GM10248 (cell line): ENCODE data around the gene TRIM50.
"Not testable (repeated sequence)": the region's sequence is repeated elsewhere in the genome, so short reads cannot be mapped to it uniquely, and the experiment has no call there.

Source experiments
- CTCF ChIA-PET: fragments of 300-600 bp; sonication (Branson Sonifier 250); formaldehyde crosslinking; extraction: SDS; loops from one replicate; lab custom pipeline; 2021; ENCODE audit warnings: antibody characterized with exemption; lab: Yijun Ruan, JAX
- POLR2A ChIA-PET: fragments of 350-650 bp; sonication (Branson Sonifier 250); formaldehyde crosslinking; extraction: SDS; loops from one replicate; lab custom pipeline; 2020; ENCODE audit warnings: antibody characterized with exemption; lab: Yijun Ruan, JAX
- DNase-seq: peaks from one replicate; pipeline ENCODE4 v3.0.0; 2012; ENCODE audit errors: extremely low spot score
- CTCF ChIP-seq: IDR thresholded peaks from 2 replicates; pipeline ENCODE4 v1.5.1; 2012; ENCODE audit warnings: mild to moderate bottlenecking, low read depth; ENCODE audit errors: extremely low read depth, missing control alignments, control extremely low read depth

The TRIM50 gene

DNA sequence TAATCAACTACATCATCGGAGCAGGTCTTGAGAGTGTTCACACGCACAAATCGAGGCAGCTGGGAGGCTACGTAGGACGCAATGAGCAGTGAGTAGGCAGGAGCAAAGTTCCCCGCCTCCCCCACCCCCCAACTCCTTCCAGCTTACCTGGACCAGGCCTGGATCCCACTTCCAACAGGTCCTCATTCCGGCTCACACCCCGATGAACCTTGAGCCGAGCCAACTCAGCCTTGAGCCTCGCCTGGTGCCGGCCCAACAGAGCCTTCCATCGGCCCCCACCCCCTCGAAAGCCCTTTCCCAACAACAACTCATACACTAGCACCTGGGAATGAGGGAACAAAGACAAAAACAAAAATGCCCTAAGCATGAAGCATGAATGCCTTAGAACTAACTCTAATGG lies 20.4 kb downstream of the TRIM50 start:
- CTCF ChIA-PET: no interaction called here
- DNase-seq: no peak
- POLR2A ChIA-PET: no interaction called here
- TF ChIP-seq CTCF: no peak

GRCh38 chr7:73304612-73305387 lies 23.1 kb downstream of the TRIM50 start:
- CTCF ChIA-PET, DNase-seq, POLR2A ChIA-PET: not testable (repeated sequence)

DNA sequence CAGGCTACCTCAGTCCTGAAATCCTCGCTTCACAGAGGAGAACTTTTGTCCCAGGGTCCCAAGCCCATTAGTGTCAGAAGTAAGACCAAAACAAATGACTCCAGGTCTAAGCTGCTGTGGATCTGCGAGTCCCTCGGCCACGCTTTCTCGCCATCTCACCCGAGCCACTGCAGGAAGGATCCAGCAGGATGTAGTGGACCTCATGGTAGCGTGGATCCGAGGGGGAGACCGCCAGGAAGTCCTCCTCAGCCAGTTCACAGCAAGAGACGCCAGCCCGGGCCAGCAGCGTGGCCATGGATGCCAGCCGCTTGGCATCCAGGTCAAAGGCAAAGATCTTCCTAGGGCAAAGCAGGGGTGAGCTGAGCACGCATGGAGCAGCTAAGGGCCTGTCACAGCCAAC lies 23.8 kb downstream of the TRIM50 start:
- ChIA-PET CTCF (no interaction called here), POLR2A (no interaction called here)
- no peak for DNase-seq

GRCh38 chr7:73303546-73303945 lies 24.3 kb downstream of the TRIM50 start:
- POLR2A ChIA-PET: no interaction called here
- CTCF ChIA-PET: no interaction called here
- DNase-seq: no peak
- no peak for TF ChIP-seq CTCF

More for the DNA sequence above, 23.8 kb downstream of the TRIM50 start:
- no peak for TF ChIP-seq CTCF

DNA sequence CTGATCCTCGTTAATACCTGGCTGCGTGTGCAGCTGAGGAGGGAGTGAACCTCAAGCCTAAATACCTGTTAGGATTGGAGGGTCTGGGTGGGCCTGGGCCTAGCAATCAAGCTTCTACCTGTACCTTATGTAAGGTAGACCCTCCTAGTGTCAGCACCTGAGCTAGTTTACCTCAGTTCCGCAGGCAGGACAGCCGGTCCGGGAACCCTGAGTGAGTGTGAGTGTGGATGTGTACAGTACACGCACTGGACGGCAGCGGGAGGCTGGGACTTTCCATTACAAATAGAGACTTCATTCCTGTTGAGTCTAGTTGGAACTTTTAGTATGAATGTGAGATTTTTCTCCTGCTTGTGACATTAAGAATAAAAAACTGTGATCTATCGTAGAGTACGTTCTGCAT lies 25.0 kb downstream of the TRIM50 start:
- DNase-seq, CTCF ChIA-PET, POLR2A ChIA-PET: not testable (repeated sequence)

- POLR2A ChIA-PET, CTCF ChIA-PET: not testable (repeated sequence)
Measured at GRCh38 chr7:73301108-73301507, 26.8 kb downstream of the TRIM50 start.

DNA sequence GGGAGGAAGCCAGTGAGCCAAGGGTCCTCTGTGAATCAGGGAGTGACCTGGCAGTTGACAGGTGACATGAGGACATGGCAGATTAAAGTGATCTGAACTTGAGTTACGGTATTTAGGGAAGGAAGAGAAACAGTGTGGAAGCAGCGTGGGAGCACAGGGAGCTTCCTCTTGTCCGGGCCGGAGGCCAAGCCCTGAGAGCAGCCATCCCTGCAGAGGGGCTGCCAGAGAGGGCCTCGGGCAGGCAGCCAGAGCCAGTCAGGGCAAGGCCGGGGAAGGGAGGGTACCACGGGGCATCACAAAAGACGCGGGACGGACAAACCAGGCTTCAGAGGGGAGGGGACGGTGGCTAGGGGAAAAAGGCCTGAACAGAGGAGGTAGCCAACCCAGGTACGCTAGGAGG lies 28.1 kb downstream of the TRIM50 start:
- DNase-seq, CTCF ChIA-PET, POLR2A ChIA-PET: not testable (repeated sequence)

More at GRCh38 chr7:73301108-73301507, 26.8 kb downstream of the TRIM50 start:
- DNase-seq: not testable (repeated sequence)

DNA sequence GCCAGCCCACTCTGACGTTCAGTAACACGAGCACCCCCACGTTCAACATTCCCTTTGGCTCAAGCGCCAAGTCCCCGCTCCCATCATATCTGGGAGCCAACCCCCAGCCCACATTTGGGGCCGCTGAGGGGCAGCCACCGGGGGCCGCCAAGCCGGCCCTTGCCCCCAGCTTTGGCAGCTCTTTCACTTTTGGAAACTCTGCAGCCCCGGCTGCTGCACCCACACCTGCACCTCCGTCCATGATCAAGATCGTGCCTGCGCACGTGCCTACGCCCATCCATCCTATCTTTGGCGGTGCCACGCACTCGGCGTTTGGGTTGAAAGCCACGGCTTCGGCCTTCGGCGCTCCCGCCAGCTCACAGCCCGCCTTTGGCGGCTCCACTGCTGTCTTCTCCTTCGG lies 30.2 kb downstream of the TRIM50 start:
- DNase-seq, POLR2A ChIA-PET, CTCF ChIA-PET: not testable (repeated sequence)

GRCh38 chr7:73297235-73297634 lies 30.6 kb downstream of the TRIM50 start:
- DNase-seq, POLR2A ChIA-PET, CTCF ChIA-PET: not testable (repeated sequence)

DNA sequence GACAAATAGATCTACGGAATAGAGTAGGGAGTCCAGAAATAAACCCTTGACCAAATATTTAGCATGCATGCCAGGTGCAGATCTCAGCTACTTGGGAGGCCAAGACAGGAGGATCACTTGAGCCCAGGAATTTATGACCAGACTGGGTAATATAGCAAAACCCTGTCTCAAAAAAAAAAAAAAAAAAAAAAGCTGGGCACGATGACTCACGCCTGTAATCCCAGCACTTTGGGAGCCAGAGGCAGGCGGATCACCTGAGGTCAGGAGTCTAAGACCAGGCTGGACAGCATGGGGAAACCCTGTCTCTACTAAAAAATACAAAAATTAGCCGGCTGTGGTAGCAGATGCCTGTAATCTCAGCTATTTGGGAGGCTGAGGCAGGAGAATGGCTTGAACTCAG lies 50.7 kb downstream of the TRIM50 start:
- POLR2A ChIA-PET, CTCF ChIA-PET, DNase-seq: not testable (repeated sequence)

DNA sequence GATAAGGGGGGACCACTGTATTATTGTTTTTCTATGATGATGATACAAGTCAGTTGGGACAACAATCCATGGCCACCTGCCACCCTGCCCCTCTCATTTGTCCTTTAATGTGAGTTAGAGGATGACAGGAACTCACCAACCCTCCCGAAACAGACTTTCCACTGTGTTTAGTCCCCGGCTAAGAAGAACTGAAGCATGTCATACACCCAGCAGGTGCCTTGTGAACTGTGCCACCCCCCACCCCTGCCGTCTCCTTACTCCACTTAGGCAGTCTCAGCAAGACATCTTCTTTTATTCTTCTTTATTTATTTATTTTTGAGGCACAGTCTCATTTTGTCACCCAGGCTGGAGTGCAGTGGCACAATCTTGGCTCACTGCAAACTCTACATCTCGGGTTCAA lies 60.1 kb downstream of the TRIM50 start:
- POLR2A ChIA-PET, CTCF ChIA-PET, DNase-seq: not testable (repeated sequence)

DNA sequence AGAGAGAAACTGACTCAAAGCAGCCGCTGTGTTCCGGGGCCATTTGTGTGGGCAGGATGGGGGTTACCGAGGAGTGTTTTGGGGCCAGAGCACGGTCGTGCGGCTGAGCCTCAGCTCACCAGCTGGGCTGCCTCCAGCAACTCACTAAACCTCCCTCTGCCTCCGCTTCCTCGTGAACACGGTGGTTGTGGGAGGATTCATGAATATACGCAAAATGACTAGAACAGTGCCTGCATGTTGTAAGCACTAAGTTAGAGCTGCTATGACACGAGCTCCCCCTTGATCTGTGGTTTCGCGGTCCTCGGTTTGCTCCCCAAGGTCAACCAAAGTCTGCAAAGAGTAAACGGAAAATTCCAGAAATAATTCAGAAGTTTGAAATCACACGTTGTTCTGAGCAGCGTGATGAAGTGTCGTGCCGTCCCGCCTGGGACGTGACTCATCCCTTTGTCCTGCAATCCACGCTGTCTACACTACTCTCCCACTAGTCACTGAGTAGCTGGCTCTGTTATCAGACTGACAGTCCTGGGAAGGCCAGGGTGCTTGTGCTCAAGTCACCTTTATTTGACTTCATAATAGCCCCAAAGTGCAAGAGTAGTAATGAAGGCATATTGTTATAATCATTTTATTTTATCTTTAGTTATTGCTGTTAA lies 61.0 kb downstream of the TRIM50 start:
- CTCF ChIA-PET, DNase-seq, POLR2A ChIA-PET: not testable (repeated sequence)
